Measurements from ENCODE around the gene EIF4B.

The EIF4B gene

GRCh38 chr12:53057816-53058500 lies 51.7 kb downstream of the EIF4B start:
- no peak for DNase-seq (ENCODE audit: low spot score)

GRCh38 chr12:53058674-53059433 lies 52.6 kb downstream of the EIF4B start:
- no peak for DNase-seq (ENCODE audit: low spot score)

DNA sequence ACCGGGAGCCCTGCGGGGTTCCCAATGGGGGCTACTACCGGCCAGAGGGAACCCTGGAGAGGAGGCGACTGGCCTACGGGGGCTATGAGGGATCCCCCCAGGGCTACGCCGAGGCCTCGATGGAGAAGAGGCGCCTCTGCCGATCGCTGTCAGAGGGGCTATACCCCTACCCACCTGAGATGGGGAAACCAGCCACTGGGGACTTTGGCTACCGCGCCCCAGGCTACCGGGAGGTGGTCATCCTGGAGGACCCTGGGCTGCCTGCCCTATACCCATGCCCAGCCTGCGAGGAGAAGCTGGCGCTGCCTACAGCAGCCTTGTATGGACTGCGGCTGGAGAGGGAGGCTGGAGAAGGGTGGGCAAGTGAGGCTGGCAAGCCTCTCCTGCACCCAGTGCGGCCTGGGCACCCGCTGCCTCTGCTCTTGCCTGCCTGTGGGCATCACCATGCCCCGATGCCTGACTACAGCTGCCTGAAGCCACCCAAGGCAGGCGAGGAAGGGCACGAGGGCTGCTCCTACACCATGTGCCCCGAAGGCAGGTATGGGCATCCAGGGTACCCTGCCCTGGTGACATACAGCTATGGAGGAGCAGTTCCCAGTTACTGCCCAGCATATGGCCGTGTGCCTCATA lies 53.3 kb downstream of the EIF4B start:
- DNase-seq (ENCODE audit: low spot score): no peak

GRCh38 chr12:53060064-53060720 lies 53.9 kb downstream of the EIF4B start:
- no peak for DNase-seq (ENCODE audit: low spot score)

- no peak for DNase-seq (ENCODE audit: low spot score)
These were observed 54.5 kb downstream of the EIF4B start for GRCh38 chr12:53060721-53061276.

GRCh38 chr12:53061404-53062010 lies 55.3 kb downstream of the EIF4B start:
- DNase-seq (ENCODE audit: low spot score): no peak

DNA sequence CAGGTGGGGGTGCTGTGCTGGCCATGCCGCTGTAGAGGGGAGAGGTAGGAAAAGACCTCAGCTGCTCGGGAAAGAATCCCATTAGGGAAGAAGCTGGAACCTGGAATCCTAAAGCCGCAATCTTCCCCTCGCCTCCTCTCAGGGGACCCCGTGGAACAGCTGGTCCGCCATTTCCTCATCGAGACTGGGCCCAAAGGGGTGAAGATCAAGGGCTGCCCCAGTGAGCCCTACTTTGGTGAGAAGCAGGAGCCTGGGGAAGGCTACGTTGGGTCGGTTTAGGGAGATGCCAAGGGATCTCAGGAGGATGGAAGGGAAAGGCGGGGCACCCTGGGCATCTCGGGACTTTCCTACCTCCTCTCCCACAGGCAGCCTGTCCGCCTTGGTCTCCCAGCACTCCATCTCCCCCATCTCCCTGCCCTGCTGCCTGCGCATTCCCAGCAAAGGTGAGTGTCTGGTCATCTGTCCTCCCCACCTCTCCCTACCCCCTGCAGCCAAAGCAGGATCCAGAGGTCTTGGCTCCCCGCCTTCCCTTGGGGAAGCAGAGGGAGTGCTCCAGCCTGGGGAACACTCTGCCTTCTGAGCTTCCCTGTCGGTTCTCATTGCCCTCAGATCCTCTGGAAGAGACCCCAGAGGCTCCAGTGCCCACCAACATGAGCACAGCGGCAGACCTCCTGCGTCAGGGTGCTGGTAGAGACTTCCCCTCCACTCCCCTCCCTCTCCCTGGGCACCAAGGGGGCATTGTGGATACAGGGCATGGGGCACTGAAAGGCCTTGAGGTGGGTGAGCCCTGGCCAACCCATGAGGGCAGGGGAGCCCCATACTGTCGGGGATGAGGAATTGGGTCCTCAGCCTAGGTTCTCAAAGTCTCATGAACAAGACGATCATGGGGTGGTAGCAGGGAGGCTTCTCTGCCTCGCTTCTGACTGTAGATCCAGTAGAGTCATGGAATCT lies 56.0 kb downstream of the EIF4B start:
- DNase-seq (ENCODE audit: low spot score): no peak

- no peak for DNase-seq (ENCODE audit: low spot score)
These were observed 56.9 kb downstream of the EIF4B start for GRCh38 chr12:53062977-53063707.

DNA sequence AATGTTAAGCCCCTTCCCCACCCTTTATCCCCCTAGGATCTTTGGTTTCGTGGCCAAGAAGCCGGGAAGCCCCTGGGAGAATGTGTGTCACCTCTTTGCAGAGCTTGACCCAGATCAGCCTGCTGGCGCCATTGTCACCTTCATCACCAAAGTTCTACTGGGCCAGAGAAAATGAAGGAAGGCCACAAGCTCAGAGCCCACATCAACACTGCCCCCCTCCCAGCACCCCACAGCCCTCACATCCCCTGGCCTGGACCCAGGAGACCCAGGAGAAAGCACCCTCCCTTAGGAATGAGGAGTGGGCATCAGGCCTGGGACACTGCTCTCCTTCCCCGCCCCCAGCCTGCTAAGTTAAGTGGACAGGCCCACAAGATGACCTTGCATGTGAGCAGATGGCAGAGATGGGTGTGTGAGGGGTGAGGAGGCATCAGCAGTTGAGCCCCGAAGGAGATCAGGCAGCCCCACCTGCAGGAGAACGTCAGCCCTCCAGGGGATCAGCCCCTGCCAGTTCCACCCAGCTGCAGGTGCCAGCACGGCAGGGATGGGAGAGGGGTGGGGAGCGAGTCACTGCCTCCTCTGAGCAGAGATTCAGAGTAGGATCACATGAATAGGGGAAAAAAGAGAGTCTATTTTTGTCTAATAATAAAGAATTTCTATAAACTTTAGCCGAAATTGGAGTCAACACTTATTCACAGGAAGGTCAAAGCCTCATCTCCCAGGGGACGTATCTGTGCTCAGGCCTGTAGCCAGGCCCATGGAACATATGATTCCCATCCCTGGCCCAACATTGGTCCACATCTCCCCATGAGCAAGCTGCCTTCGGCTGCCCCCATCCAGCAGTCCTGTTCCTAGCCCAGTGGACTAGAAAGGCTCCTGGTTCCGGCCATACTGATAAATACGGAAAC lies 57.7 kb downstream of the EIF4B start:
- no peak for DNase-seq (ENCODE audit: low spot score)

GRCh38 chr12:53064613-53065436 lies 58.6 kb downstream of the EIF4B start:
- DNase-seq (ENCODE audit: low spot score): no peak

GRCh38 chr12:53065470-53065869 lies 59.2 kb downstream of the EIF4B start:
- no peak for DNase-seq (ENCODE audit: low spot score)

DNA sequence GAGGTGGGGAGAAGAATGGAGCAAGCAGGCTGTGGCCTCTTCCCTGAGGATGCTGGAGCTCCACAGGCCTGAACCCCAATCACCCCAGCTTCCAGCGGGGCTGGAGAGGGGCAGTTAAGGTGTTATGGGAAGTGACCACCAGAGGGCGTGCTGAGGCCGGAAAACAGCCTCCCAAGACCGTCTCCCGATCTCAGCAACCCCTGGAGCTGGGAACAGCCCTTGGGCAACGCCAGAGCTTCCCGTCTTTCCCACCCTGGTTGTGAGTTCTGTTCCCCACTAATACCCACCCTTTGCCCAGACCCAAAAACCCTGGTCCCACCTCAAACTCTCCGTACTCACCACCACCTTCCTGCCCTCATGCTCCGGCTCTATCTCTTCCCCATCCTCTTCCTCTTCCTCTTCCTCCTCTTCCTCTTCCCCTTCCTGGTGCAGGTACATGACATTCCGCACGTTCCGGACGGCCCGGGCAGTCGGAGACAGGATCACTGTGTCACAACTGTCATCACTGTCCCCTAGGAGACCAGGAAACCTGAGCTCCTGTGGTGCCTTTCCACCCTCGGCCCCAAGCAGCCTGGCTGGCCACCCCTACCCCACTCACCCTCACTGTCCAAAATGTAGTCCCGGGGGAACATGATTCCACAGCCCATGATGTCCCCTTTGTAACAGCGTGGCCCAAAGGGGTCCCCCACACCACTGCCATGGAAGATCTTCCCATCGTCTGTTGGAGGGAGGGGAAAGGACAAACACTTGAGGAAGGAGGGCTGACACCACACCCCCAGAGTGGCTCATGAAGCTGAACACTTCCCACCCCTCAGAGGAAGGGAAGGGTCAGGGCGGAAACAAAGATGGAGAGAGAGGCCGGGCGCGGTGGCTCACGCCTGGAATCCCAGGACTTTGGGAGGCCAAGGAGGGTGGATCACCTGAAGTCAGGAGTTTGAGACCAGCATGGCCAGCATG lies 60.0 kb downstream of the EIF4B start:
- DNase-seq (ENCODE audit: low spot score): peak; percentile 88

GRCh38 chr12:53067074-53067992 lies 61.1 kb downstream of the EIF4B start:
- DNase-seq (ENCODE audit: low spot score): no peak

DNA sequence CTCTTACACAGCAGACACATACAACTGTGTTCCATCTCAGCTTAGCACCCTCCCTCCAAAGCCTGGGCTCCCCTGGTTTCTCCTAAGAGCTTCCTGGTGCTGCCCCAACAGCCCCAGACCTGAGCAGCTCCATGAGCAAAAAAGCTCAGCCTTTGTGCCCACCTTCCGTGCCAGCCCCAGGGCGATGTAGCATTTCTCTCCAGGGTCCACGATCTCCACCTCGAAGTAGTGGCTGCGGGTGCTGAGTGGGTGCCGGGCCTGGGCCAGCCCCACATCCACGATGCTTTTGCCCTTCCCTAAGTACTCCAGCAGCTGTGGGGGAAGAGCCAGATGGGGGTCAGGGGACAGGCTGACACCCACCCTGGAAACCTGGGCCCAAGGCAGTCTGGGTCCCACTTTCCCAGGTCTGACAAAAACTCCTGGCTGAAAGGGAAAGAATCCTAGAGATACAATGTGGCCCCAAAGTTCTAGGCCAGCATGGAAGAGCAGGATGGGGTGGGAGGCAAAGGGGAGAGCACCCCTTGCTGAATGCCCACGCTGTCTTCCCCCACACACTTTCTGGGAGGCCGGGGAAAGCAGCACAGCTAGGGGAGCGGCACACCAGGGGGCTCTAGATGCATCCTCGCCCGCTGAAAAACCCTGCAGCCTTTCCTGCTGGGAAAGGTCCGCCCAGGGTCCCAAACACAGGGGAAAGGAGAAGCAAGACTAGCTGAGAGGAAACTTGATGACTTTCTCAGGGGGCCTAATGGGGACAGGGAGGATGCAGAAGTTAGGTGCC lies 61.9 kb downstream of the EIF4B start:
- no peak for DNase-seq (ENCODE audit: low spot score)
